Placental pericyte (primary cell): Measurements from ENCODE around the gene MRPL17. TPM values are rescaled to one million over a fixed set of nuclear protein-coding genes. Genes with fewer than 3 reads are reported as not detected.

Source experiments
- total RNA-seq: library from RNA; depleted of rRNA; stranded (reverse); fragments of >200 nt; gene quantifications from 2 replicates; pipeline ENCODE4 v1.2.3, GENCODE V29; 2012

MRPL17 gene
- 42.2 and 54.8 TPM in 2 replicates for total RNA-seq

DNA sequence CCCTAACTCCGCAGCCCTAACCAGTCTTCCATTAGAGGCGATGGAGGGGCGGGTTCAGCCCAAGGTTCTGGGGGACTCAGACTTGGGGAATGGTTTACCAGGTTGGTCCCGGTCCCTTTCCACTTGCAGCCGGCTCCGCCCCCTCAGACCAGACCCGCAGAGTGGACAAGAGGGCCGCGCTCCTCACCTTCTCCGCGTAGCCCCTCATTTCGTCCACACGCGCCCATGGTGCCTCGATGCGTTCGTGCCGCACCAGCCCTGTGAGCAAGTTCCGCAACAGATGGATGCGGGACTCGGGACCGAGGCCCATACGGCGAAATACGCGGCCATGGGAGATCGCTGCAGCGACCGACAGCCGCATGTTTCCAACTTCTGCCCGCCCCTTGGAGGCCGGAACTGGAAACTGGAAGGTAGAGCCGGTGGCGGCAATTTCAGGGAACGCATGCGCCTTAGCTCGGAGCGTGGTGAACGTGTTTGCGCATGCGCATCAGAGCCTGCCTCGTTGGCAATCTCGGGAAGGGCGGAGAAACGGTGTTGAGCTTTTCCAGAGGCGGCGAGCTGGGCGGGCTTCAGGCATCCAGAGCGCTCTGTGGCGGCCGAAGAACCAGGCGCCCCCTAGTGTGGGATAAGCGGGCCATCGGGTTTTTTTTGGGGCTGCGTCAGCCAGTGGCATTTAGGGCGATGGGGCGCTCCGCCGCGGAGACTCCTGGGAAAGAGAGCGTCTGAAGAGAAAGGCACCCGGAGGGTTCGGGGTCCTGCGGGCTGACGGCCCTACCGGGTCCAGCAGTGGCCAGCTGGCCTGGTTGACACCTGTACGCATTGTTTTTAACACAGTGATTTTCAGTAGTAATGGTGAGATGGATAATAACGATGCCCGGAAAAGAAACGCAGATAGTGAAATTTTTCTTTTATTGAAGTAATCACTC, at the start of gene MRPL17:
Gene MRPL17 (minus strand): TSS at position 405 of the 926 bp plus-strand sequence. CDS start 44 bp downstream, at position 361.

DNA sequence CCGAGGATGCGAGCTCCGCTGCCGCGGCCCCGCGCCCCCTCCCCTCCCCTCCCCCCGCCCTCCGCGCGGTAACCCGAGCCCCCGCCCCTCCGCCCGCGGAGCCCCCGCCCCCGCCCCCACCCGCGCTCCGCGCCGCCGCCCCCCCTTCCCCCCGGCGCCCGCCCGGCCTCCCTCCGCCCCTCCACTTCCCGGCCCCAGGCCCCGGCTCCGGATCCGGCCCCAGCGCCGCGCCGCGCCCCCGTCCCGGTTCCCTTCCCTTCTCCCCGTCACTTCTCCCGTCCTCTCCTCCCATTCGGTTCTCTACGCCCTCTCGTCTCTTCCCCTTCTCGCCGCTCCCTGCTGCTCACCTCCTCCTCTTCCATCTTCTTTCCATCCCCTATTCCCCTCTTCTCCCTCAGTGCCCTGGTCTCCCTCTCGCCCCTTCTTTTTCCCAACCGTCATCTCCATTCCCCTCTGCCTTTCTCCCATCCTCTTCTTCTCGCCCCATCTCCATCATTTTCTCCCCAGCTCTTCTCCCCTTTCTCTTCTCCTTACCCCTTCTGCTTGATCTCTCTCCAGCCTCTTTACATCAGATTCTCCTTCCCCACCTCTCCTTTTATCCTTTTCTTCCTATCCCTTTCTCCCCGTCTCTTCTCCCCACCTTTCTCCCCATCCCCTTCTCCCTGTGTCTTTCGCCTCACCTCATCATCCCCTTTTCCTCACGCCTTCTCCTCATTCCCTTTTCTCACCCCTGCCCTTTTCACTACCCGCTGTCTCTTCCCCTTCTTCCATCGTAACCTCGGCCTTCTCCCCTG, 27.2 kb downstream of the MRPL17 start, which contains the start of gene DCHS1:
Gene DCHS1 (minus strand): TSS at position 20 of the 794 bp plus-strand sequence. CDS start 14,196 bp downstream, outside the sequence.

Other genes starting within 250 kb of the MRPL17 start
- gene HPX, start 242.4 kb downstream of the MRPL17 start, total RNA-seq, result 0.14 and 0.66 TPM in 2 replicates
- gene TRIM3, start 209.4 kb downstream of the MRPL17 start, total RNA-seq, result 17.9 and 26.3 TPM in 2 replicates
- gene ARFIP2, start 202.0 kb downstream of the MRPL17 start, total RNA-seq, result 70.0 and 118 TPM in 2 replicates
- gene TIMM10B, start 201.8 kb downstream of the MRPL17 start, total RNA-seq, result 50.7 and 61.7 TPM in 2 replicates
- gene DNHD1, start 186.1 kb downstream of the MRPL17 start, total RNA-seq, result 6.2 and 14.0 TPM in 2 replicates
- gene RRP8, start 79.7 kb downstream of the MRPL17 start, total RNA-seq, result 9.0 and 15.0 TPM in 2 replicates
- 195 and 370 TPM in 2 replicates for gene ILK, start 79.6 kb downstream of the MRPL17 start, total RNA-seq
- 33.3 and 41.2 TPM in 2 replicates for gene TAF10, start 71.1 kb downstream of the MRPL17 start, total RNA-seq
- 78.6 and 243 TPM in 2 replicates for gene TPP1, start 63.9 kb downstream of the MRPL17 start, total RNA-seq
- gene DCHS1, start 27.5 kb downstream of the MRPL17 start, total RNA-seq, result 21.0 and 44.0 TPM in 2 replicates
- 1.6 TPM in 1 of 2 replicates, not detected in the other for gene OR2AG2, start 88.6 kb upstream of the MRPL17 start, total RNA-seq
- gene OR2AG1, start 99.7 kb upstream of the MRPL17 start, total RNA-seq, result not detected in 2 replicates
- 0.57 TPM in 1 of 2 replicates, not detected in the other for gene OR6A2, start 116.3 kb upstream of the MRPL17 start, total RNA-seq
- gene OR10A5, start 162.3 kb upstream of the MRPL17 start, total RNA-seq, result not detected in 2 replicates
- not detected in 2 replicates for gene OR10A2, start 179.7 kb upstream of the MRPL17 start, total RNA-seq
- gene OR10A4, start 193.3 kb upstream of the MRPL17 start, total RNA-seq, result not detected in 2 replicates
- 0.22 and 1.4 TPM in 2 replicates for gene OR2D2, start 209.2 kb upstream of the MRPL17 start, total RNA-seq
- gene OR2D3, start 237.7 kb upstream of the MRPL17 start, total RNA-seq, result not detected in 2 replicates
- 0.44 and 6.3 TPM in 2 replicates for gene ZNF215, start 243.1 kb upstream of the MRPL17 start, total RNA-seq